Measurements from ENCODE around the gene SCGB3A2.

Gene SCGB3A2

DNA sequence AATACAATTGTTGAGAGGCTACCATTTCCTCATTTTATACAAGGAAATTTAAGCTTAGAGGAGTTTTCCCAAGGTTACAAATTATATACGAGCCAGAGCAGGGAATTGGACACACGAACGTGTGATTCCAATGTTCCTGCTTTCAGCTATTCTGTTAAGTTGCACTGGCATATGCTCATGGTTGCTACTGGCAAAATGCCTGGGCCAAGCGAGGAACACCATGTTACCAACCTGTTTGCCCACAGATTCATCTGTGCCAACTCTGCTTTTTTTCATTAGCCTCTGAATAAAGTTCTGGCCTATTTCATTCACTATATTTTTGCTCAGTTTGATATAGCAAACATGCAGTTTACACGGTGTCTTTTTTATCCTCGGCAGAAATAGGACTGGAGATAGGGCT lies 32.9 kb downstream of the SCGB3A2 start:
- DNase-seq = no peak

DNA sequence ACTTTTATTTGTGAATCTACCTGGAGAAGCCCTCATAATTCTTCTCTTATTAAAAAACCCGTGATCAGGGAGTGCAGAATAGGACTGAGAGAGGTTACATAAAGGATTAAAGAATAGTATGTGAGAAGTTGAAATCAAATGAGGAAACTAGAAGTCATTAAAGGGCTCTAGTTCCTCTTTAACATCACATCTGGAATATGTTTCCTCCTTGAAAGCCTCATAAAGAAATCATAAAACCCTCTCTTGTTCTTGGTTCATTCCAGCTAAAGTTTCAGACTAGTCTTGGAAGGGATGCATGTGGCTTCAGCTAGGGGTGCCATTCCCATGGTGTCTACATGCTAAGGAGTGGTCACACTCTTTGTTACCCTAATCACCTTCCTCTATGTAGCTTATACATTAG lies 33.5 kb downstream of the SCGB3A2 start:
- no peak for DNase-seq

DNA sequence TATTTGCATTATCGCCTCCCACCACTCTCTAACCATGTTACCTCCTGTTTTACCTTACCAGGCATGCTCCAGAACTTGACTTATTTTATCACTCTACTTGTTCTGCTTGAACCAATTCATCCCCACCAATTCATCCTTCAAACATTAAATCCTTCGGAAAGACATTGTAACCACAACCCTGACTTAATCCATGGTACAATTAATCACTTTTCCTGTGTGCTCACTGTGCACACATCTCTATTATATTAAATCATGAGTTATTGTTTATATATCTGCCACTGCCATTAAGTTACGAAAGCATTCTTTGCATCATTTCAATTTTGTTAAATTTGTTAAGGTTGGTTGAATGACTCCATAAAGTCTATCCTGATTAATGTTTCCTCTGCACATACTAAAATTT lies 35.3 kb downstream of the SCGB3A2 start:
- DNase-seq = no peak

DNA sequence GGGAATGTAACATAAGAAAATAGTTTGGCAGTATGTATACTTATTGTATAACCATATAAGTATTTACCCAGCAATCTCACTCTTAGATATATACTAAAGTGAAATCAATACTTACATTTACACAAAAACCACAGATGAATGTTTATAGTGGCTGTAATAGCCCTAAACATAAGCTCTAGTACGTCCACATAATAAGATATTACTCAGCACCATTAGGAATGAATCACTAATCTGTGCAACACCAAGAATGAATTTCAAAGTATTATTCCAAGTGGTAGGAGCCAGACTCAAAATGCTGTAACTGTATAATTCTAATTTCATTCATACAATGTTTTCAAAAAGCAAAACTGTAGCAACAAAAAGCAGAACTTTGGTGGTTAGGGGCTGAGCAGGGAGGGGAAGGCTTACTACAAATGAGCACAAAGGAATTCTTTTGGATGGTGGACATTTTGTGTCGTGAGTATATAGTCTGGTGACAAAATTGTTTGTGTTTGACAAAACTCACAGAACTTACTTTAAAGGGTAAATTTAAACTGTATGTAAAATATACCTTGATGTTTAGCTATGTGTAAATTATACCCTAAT lies 39.7 kb downstream of the SCGB3A2 start:
- no peak for DNase-seq

DNA sequence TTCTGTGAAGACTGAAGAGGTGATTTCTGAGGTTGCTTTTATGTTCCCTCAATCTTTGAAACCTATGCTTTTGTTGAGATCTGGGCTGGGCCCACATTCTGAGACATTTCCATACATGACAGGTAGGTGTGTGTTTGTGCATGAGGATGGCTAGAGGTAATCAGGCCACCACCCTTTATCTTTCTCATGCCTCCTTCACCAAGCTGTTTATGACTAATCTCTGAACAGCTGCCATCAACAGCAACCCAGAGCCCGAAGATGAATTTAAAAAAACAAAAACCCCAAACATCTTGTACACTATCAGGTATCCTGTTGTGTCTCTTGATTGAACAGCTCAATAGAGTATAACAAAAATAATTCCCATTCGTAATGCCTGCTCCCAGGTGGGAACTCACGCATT lies 40.4 kb downstream of the SCGB3A2 start:
- DNase-seq = no peak

DNA sequence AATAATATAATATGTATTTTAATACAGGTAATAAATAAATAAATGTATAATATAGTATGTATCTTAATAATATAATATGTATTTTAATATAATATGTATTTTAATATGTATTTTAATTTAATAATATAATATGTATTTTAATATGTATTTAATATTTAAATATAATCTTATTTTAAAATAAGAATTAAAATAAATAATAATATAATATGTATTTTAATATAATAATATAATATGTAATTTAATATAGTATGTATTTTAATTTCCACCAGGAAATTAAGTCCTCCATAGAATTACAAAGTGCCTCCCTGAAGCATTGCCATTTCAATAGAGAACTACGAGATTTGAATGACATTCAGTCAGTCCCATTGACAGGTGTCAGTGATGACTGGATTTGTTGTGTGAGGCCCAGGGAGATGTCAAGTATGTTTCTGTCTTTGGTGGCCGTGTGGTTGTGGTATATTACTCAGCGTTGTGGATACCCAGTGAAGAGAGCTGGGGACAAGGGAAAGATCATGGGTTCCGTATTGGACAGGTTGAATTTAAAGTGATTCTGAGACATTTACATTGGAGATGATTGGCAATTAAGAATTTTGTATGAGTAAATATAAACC lies 42.0 kb downstream of the SCGB3A2 start:
- no peak for DNase-seq

DNA sequence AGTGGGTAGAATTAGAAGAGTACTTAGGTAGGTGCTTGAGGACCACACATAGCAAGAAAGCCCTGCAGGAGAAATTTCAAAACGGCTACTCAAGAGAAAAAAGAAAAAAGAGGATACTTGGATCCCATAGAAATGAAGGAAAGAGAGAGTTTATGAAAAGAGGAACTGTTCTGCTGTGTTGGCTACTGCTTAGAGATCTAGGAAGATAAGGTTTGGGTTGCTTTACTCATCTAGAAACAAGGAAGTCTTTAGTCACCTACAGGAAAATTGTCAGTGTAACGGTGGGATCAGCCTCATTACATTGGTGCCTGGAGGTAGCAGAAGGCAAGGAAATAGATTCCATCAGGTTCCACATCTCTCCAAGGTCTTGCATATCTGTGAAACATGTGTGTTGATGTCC lies 42.6 kb downstream of the SCGB3A2 start:
- DNase-seq = no peak

DNA sequence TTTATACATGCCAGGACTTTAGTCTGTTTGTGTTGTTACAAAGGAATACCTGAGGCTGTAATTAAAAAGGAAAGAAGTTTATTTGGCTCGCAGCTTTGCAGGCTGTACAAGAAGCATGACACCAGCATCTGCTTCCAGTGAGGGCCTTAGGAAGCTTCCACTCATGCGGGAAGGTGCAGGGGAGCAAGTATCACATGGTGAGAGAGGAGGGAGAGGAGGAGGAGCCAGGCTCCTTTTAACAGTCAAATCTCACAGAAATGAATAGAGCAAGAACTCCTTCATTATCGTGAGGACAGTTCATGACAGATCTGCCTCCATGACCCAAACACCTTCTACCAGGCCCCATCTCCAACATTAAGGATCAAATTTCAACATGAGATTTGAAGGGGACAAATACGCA lies 46.5 kb downstream of the SCGB3A2 start:
- DNase-seq = no peak

DNA sequence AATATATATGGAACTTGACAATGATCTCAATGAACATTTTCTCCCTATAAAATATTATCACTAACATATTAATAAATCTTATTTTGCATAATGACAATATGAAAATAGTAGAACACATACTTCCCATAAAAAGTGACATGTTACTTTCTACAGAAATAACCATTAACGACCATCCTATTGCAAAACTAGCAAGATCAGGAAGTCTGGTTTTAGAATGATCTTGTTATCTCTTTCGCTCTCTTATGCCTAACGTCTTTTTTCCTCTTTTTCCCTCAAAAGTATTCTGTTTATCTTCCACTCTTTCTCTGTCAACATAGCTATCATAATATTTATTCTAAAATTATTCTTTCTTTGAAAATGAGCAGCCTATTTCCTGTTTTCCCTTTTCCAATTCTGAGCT lies 49.4 kb downstream of the SCGB3A2 start:
- no peak for DNase-seq

DNA sequence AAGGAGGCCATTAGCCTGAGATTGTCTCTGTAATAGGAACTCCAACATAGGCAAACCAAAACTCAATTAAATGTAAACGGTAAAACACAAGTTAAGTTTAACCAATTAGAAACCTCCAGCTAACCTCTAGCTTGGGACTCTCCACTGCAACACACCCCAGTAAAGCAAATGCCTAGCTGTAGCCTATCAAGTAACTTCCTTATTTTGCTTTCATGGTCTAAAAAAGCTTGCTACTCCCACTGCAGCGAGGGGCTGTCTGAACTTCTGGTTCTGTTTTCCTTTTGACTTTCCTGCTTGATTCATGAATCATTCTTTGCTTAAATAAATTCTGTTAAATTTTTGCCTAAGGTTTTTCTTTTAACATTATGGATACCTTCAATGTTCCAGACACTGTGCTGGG lies 52.3 kb downstream of the SCGB3A2 start:
- no peak for DNase-seq
